Effector CD4-positive, alpha-beta T cell (primary cell): ENCODE measurements around the gene EPS8L2.
A peak's percentile ranks its signal among the peaks of the same experiment; 100 is the strongest.

Experiments used
- DNase-seq: peaks from one replicate; pipeline ENCODE4 v3.0.0-alpha.2; 2020

Gene EPS8L2

GRCh38 chr11:763073-763463, 57.0 kb downstream of the EPS8L2 start:
- no peak for DNase-seq

- DNase-seq: no peak
Measured at GRCh38 chr11:763549-764321, 57.7 kb downstream of the EPS8L2 start.

DNA sequence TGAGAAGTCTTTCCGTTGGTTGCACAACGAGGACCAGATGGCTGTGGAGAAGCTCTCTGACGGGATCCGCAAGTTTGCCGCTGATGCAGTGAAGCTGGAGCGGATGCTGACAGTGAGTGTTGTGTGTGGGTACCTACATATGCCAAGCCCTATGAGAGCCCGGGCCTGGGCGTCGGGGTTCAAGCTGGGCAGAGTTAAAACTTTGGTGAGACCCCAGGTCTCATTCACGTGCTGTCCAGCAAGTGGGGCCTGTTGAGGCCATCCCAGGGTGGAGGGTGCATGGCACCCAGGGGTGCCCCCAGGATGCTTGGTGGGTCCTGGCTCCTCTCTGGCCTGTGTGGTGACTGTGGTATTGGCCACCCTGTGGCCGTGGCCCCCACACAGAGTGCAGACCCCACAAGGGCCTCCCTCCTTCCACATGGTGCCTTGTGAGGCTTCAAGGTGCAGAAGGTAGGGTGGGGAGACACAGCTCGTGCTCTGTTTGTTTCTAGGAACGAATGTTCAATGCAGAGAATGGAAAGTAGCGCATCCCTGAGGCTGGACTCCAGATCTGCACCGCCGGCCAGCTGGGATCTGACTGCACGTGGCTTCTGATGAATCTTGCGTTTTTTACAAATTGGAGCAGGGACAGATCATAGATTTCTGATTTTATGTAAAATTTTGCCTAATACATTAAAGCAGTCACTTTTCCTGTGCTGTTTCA, 58.4 kb downstream of the EPS8L2 start:
- no peak for DNase-seq

GRCh38 chr11:765025-765801, 59.2 kb downstream of the EPS8L2 start:
- DNase-seq: peak; percentile 53

GRCh38 chr11:765802-766091, 59.7 kb downstream of the EPS8L2 start:
- no peak for DNase-seq

DNA sequence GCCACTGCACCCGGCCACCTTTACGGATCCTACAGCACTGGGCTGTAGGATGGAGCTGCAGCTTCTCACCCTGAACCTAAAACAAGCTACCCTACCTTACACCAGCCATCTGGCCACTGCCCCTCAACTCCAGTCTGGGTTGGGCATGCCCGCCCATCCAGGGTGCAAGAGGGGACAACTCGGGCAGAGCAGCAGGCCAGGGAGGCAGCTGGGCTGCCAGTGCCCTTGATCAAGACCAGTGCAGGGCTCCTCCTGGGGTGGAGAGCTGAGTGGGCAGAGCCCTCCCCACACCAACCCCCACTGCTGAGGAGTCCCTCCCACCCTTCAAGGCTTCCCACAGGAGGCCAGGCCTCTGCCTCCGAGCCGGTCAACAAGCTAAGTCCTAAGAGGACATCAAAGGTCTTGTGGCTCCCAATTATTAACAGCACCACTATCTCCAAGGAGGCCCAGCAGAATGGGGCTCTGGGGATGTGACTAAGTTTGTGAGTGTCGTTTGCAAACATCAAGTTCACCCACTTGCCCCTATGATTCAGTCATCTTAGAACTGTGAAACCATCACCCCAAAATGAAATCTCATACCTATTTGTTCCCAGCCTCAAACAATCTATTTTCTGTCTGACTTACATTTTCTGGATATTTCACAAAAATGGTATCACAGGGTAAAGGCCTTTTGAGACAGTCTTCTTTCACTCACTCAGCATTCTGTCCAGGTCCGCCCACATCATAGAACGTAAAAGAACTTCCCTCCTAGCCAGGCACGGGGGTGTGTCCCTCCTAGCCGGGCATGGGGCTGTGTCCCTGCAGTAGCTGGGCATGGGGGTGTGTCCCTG, 60.3 kb downstream of the EPS8L2 start:
- no peak for DNase-seq

DNA sequence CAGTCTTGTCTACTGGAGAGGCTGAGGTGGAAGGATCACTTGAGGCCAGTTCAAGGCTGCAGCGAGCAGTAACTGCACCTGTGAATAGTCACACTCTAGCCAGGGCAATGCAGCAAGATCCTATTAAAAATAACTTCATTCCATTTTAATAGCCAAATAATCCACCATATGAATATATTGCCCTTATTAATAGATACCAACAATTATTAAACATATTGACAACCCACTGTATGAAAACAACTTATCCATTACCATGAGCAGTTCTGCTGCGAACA, 60.8 kb downstream of the EPS8L2 start:
- no peak for DNase-seq

DNA sequence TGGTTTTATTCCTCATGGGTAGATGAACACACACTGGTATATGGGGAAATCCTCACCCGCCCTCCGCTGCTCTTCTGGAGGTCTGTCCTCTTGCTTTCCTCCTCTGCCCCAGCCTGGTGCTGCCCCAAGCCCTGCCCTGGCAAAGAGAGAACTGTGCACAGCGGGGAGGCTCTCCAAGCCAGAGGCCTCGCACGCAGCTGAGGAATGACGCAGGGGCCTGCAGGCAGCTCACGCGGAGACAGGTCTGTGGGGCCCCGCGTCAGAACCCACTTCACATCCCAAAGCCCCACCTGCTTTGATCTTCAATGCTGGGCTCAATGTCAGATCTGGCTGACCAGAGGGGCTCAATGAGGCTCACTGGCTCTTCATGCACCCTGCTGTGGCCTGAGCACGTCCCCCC, 61.2 kb downstream of the EPS8L2 start:
- DNase-seq: no peak

DNA sequence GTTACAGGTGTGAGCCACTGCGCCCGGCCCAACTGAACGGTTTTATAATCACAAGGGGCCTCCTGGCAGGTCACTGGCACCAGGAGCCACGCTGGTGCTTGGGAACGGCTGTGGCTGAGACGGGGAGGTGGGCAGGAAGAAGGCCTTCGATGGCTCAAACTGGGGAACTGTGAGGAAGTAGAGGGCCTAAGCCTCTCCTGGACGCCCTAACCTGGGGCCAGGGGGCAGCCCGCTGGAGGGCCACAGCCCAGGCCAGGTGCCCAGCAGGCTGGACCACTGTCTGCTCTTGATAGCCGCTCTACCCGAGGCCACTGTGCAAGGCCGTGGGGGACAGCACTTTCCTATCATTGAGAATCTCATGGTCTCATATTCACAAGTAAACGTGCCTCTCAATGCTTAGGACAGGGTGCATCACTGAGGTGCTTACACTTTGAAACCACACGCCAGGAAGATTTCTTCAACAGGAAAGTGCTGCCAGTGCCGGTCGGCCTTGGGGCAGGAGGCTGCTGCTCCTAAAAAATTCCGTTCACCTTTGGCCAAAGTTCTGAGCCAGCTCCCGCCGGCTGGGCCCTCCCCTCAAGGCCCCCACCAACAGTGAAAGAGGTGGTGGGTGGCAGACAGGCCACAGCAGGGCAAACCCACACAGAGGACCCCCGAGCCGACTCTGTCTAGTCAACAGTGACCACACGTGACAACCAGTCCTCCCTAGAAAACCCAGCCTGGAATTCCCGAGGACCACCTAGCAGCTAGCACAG, 64.0 kb downstream of the EPS8L2 start:
- no peak for DNase-seq

DNA sequence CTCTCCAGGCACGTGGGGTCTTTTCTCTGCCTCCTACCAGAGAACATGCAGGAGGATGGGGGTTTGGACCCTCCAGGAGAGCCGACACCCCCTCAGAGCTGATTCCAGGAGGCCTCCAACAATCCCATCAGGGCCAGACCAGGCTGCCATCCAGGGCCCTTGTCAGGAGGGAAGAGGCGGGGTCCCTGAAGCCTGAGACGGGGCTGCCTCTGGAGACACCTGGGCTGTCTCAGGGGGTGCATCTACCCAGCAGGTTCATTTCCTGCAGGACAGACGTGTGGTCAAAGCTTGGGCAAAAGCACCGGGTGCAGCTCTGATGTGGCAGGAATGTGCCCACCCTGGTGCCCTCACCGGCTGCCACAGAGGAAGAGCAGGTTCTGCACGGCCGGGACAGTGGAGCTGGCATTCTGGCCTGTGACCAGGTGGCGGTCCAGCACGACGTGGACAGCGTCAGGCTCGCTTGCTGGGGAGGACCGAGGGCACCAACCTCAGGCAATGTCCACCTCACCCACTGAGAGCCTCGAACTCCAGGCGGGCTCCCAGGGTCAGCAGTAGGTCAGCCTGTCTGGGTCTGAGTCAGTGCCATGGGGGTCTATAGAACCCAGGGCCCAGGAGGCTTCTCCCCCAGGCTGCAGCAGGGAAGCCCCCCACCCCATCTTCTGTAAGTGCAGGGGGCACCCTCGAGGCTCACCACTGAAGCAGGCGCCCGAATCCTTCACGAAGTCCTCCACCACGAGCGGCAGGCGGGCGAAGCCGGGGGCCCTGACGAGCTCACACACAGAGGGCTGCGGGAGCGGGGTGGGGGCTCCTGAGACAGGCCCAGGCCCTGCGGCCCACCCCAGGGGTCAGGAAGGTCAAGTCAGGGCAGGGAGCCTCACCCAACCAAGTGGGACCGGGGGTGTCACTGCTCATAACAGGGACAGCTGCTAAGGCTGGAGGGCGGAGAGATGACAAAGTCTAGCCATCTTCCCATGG, 64.9 kb downstream of the EPS8L2 start:
- DNase-seq: no peak

GRCh38 chr11:771617-772204, 65.7 kb downstream of the EPS8L2 start:
- DNase-seq: no peak

- DNase-seq: no peak
Measured at GRCh38 chr11:772429-773390, 66.7 kb downstream of the EPS8L2 start.

GRCh38 chr11:773425-773824, 67.4 kb downstream of the EPS8L2 start:
- DNase-seq: no peak

GRCh38 chr11:773830-774229, 67.8 kb downstream of the EPS8L2 start:
- no peak for DNase-seq

DNA sequence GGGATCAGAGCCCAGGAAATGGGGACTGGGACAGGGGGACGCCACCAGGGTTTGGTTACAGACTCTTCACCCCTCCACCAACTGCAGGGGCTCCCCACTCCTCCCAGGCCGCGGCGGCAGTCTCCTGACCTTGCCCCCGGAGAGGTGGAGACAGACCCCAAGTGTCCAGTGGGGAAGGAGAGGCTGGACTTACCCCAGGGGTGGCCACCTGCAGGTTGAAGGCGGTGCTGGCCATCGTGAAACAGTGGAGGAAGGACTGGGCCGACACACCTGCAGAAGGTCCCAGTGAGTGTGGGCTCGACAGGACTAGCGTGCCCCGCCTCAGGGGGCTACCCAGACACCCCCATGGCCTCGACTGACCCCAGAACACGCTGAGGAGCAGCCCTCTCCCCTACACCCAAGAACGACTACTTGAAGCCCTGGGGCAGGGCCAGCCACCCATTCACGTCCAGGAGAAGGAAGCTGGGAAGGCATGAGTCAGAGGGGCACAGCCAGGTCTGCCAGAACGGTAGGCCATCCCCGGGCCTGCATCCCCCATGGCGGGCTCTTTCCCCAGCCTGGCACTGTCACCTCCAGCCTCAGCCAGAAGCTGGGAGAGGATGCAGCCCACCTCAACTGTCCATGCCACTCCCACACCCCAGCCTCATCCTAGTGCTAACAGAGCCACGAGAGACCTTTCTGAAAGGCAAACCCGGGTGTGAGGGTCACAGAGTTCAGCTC, 69.0 kb downstream of the EPS8L2 start:
- DNase-seq: no peak

DNA sequence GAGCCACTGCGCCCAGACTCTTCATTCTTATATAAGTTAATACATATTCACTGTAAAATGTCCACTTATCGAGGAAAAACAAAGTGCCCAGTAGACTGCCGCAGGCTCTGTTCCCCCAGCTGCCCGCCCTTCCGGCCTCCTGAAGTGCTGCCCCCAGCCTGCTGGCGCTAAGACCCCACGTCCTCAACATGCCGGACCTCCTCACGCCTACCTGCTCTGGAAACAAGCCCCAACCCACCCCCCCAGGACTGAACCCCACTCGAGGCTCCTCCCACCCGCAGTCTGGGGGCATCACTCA, 70.2 kb downstream of the EPS8L2 start:
- no peak for DNase-seq

- DNase-seq: peak; percentile 29
Measured at GRCh38 chr11:776561-777287, 70.7 kb downstream of the EPS8L2 start.
